ENCODE data around the gene NAALADL2.

Gene NAALADL2

GRCh38 chr3:175065497-175065896 lies 206.4 kb downstream of the NAALADL2 start:
- no peak for DNase-seq (ENCODE audit: low read depth)
- H3K4me3 ChIP-seq (ENCODE audit: low read length) = no peak overlapping the region
- no peak for TF ChIP-seq CTCF (conservative IDR thresholded peaks at IDR 0.05; ENCODE audit: low read depth, low read length)

DNA sequence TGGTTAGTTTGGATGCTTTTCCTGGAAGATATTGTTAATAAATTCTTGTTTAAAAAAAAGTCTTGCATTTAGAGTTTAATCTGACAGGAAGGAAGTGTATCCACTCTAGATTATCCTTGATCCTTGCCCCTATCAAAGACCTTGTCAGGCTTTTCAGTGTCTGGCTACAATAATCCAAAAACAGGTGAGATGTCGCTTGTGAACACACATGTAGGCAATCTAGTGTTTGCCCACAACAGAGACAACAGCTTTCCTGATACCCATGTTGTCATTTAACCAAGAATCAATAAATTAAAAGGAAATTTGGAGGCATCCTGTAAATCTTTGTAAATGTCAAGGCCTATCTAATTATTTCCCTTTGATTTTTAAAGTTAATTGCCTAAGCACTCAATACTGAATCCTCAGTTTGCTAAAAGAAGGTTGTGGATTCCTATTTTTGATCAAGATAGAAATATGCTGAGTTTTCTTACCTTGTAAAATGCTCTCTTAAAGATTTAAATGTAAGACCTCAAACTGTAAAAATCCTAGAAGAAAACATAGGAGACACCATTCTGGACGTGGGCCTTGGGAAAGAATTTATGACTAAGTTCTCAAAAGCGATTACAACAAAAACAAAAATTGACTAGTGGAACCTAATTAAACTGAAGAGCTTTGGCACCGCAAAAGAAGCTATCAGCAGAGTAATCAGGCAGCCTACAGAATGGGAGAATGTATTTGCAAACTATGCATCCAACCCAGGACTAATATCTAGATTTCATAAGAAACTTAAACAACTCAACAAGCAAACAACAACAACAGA lies 207.7 kb downstream of the NAALADL2 start:
- DNase-seq (ENCODE audit: low read depth) = no peak
- no peak overlapping the region for H3K4me3 ChIP-seq (ENCODE audit: low read length)
- no peak for TF ChIP-seq CTCF (conservative IDR thresholded peaks at IDR 0.05; ENCODE audit: low read depth, low read length)

DNA sequence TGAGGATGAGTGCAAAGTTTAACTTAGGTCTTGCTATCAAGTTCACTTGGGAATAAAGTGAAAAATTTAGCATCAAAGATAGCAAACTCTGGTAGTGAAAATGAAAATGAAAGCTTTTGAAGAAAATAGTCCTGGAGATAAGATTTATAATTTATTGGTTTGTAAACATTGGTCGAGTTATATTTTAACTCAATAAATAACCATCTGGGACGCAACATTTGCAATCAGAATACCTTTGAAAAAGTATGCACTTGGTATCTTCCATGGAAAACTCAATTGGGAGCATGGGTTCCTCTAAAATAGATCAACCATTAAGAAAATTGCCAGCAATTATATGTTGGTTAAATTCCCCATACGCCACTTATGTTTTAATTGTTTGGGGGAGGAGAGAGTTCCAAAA lies 209.5 kb downstream of the NAALADL2 start:
- TF ChIP-seq CTCF (conservative IDR thresholded peaks at IDR 0.05; ENCODE audit: low read depth, low read length) = no peak
- no peak for DNase-seq (ENCODE audit: low read depth)
- H3K4me3 ChIP-seq (ENCODE audit: low read length) = no peak overlapping the region

DNA sequence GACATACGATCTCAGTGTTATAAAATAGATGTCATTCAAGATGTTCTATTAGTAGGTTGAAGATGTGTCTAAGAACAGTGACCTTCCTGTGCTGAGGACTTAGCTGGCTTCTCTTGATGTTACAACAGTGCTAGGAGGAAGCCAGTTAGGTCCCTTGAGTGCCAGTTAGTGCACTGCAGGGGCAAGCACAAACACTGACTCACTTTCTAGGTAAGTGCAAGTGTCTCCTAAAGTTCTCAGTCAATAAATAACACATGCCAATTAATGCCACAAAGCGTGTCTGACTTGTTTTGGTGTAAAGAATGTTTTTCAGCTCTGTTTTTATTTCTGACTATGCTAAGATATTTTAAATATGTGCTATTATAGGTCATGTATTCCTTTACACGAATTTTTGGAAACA lies 211.8 kb downstream of the NAALADL2 start:
- TF ChIP-seq CTCF (conservative IDR thresholded peaks at IDR 0.05; ENCODE audit: low read depth, low read length) = no peak
- H3K4me3 ChIP-seq (ENCODE audit: low read length) = no peak overlapping the region
- DNase-seq (ENCODE audit: low read depth) = no peak

GRCh38 chr3:175073219-175073905 lies 214.2 kb downstream of the NAALADL2 start:
- DNase-seq (ENCODE audit: low read depth) = no peak
- no peak for TF ChIP-seq CTCF (conservative IDR thresholded peaks at IDR 0.05; ENCODE audit: low read depth, low read length)
- H3K4me3 ChIP-seq (ENCODE audit: low read length) = no peak overlapping the region

DNA sequence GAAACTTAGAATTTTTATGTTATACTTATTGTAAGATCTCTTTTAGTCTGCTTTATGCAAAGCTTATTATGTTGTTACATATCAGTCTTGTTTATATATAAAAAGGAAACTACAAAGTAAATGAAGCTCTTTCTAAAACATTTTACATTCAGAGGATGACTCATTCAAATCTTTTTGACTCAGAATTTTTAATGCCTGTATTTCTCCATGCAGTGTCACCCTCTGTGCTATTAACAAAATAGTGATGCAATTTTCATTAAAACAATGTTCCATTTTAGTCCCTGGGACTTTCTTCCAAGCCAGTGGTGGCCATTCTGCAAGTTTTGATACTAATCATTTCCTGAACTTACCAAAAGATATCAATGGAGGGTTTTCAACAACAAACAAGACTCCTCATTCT lies 216.1 kb downstream of the NAALADL2 start:
- no peak for DNase-seq (ENCODE audit: low read depth)
- H3K4me3 ChIP-seq (ENCODE audit: low read length) = no peak overlapping the region
- no peak for TF ChIP-seq CTCF (conservative IDR thresholded peaks at IDR 0.05; ENCODE audit: low read depth, low read length)

DNA sequence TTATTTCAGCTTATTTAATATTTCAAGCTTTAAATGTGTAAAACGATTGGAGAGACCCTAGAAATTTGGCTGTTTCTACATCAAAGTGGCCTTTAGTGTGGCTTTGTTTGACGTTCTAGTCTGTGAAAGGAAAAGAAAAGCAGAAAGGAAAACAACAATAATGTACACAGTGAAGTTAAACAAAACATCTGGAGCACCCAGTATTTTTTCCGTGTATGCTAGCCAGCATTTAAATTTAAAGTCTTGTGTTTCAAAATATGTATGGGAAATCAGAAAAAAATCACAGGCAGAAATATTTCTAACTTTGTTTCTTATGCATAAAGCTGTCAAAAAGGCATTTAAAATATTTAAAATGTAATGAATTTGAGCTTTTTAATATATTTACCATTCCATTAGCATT lies 218.1 kb downstream of the NAALADL2 start:
- no peak for TF ChIP-seq CTCF (conservative IDR thresholded peaks at IDR 0.05; ENCODE audit: low read depth, low read length)
- no peak for DNase-seq (ENCODE audit: low read depth)

More for the DNA sequence above, 218.1 kb downstream of the NAALADL2 start:
- no peak overlapping the region for H3K4me3 ChIP-seq (ENCODE audit: low read length)

Measured in retinal pigment epithelial cell (primary cell).